Stimulated activated CD4-positive, alpha-beta T cell treated with anti-CD3 and anti-CD28 coated beads, Interleukin-1b, Interleukin-23, amount 100 ng/mL, for 24 hours (primary cell): ENCODE results near the gene PLCD1.
"Not testable (repeated sequence)": the region's sequence is repeated elsewhere in the genome, so short reads cannot be mapped to it uniquely, and the experiment has no call there.

Source experiments
- DNase-seq, 4 experiments: peaks; one replicate each; pipeline ENCODE4 v3.0.0-alpha.2; 2020; ENCODE audit warnings: low read depth in 4 of 4, low spot score in 1 of 4

Gene PLCD1

GRCh38 chr3:38038447-38038911 is 9.0 kb upstream of the PLCD1 start:
- DNase-seq = no peak

GRCh38 chr3:38036906-38037305 is 7.5 kb upstream of the PLCD1 start:
- no peak for DNase-seq

- DNase-seq = no peak
Measured at GRCh38 chr3:38036286-38036685, 6.8 kb upstream of the PLCD1 start.

DNA sequence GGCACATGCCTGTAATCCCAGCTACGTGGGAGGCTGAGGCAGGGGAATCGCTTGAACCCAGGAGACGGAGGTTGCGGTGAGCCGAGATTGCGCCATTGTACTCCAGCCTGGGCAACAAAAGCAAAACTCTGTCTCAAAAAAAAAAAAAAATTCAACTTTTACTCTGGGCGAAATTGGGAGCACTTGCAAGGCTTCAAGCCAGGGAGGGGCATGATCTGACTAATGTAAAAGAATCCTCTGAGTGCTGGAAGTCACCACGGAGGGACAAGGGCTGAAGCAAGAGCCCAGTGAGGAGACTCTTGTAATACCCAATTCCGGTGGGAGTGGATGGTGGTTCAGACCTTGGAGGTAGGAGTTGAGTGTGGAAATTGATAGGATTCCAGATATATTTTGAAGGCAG is 4.9 kb upstream of the PLCD1 start:
- not testable (repeated sequence) for DNase-seq

- DNase-seq = not testable (repeated sequence)
Measured at GRCh38 chr3:38033586-38033985, 4.1 kb upstream of the PLCD1 start.

DNA sequence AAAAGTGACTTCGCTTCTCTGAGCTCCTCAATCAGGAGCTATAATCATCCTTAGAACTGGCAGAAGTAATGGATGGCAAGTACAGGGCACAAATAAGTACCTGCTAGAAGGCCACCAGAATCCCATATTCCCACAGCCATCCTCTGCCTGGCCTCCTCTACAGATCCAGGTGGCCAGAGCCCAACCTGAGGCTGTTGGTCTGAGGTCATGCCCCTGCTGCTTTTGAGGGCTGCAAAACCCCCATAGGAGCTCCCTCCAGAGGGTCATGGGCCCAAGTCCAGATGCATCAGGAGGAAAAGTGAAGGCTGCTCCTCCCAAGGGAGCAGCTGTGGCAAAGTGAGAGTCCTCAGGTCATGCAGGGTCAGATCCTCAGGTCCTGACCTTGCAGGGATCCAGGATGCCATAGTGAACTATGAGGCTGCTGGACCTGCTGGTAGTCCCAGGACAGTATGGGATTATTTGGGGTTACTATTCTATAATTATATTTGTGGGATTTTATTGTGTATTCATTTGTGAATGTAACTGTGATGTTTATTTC is 3.0 kb upstream of the PLCD1 start:
- DNase-seq = no peak

DNA sequence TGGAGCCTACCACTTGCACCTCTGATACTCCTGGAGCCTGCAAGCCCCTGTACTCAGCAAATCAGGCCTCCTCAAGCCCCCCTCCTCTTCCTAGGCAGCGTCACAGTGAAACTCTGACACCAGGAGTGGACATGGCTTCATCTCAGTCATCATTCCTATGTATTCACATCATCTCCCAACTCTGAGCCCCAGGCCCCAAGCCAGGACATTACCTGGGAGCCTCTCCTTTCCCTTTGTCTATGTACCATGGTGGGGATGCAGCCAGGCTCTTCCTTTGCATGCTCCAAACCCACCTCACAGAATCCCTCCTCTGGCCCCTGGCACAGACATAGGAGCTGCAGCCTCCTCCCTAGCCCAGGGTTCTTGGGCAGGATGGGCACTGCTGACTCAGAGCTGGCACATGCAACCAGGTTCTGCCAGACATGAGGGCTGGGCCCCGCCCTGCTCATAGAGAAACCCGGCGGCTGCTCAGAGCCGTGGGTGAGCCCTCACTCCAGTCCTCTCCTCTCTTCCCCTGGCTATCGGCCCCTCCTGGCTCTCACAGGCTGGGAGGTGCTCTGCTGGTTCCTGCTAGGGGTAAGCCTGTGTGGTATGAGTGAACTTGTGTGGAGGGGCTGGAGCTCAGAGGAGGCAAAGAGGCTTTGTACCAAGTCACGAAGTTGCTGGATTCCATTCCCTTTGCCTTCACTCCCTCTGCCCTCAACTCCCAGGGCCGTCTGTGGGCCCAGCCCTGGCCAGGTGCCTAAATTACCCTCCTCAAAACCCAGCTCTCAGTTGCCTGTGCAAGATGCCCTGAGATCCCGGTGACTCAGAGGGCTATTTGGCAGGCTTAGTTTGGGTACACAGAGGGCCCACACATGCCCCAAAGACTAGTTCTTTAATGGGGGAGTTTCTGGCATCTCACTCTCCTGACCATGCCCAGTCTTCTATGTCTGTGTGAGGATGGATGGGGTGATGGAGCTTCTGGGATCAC is 1.9 kb upstream of the PLCD1 start:
- no peak for DNase-seq

GRCh38 chr3:38030126-38031021 is 932 bp upstream of the PLCD1 start:
- no peak for DNase-seq

DNA sequence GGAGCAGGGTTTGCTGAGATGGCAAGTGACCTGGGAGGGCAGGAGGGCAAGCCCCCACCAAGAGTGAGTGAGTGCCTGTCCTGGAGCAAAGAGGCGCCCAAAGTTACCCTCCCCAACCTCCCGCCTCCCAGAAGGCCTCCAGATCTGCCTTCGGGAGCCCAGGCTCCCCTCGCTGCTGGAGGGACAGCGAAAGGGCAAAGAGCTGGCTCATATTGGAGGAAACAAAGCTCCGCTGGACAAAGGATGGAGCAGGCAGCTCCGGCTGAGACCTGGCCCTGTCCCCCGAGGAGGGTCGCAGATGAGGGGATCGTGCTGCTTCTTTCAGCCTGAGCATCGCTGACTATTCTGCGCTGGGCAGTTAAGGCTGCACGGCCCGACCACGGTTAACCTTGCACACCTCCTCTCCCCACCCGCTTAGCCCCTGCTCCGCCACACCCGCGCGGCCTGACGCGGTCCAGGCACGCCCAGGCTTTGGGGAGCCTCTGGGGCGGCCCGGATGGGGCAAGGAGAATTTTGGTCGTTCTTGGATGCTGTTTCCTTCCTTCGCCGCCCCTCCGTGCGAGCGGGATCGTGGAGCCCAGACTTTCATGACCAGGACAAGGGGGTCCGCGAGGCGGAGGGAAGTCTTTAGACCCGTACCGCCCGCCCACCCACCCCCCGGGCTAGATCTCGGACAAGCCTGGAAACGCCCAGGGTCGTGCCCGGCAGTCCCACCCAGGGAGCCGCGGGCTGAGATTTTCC is 651 bp downstream of the PLCD1 start:
- no peak for DNase-seq

DNA sequence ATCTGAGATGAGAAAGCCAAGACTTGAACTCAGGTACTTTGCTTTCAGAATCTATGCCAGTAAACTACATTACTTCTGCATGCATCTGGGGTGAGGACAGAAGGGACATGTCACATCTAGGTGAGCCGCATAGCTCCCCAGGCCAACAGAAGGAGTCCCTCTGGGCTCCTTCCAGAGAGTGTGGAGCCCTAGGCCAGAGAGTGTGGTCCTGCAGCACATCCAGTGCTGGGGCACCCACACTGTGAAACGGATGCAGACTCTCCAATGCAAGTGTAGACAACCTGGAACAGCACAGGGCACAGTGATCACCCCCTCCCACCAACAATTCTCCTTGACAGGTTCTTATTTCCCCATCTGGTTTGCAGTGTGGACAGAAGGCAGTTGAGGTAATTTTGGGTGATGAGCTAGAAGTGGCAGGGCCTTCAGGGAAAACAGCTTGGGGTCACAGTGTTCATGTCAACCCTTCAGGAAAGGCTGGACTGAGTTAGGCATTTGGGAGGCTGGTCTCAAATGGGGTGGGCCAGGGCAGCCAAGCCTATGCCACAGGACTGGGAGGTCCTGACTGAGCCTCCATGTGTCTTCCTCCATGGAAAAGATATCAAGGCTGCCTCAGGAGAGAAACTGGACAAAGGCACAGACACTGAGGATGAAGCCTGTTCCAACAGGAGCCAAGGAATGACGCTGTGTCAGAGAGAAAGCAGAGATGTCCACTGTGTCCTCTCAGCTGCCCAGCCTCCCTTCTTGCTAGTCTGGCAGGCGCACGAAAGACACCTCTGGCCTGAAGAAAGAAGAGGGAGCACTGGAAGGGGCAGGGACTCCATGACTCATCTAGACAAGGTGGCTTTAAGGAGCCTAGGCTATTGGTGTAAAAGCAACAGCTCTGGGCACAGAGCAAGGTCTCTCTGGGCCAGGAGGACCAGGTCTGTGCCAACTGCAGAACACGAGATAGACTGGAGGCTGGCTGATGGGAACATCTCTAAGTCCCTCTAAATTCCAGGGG is 1.7 kb downstream of the PLCD1 start:
- no peak for DNase-seq

GRCh38 chr3:38026856-38027255 is 2.6 kb downstream of the PLCD1 start:
- DNase-seq = no peak

- DNase-seq = no peak
Measured at GRCh38 chr3:38022896-38023709, 6.3 kb downstream of the PLCD1 start.

GRCh38 chr3:38022301-38022700 is 7.1 kb downstream of the PLCD1 start:
- no peak for DNase-seq

DNA sequence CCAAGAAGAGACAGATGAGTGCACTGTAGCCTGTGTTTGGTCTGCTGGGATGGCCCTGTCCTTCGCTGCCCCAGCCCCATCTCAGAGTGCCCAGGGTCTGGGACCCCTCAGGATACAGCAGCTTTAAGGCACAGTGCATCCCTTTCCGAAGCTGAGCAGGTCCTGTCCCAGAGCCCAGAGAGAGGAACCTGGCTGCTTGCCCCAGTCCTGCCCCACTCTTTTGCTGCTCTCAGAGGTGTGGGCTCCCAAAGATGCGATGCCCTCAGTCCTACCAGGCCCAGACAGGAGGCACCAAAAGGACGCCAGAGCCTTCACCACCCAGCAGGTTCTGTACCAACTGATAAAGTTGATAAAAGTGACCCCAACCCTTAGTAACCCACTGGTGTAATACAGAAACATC is 8.2 kb downstream of the PLCD1 start:
- DNase-seq = no peak

DNA sequence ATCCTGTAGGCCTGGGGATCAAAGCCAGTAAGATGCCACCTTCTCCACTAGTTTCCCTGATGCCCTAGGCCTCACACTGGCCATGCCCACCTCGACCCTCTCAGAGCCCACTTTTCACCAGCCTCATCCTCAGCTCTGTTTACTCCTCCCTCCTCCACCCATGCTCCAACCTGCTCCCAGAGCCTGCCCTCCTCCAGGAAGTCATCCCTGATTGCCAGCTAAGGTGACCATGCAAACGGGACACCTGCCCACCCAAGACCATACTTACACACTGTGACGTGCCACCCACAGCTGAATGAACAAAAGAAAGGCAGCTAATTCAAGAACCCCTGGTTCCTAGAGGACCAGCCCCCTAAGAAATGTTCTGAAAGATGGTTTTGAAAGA is 9.1 kb downstream of the PLCD1 start:
- DNase-seq = no peak

- DNase-seq = no peak
Measured at GRCh38 chr3:38019658-38020341, 9.6 kb downstream of the PLCD1 start.

GRCh38 chr3:38018296-38019266 is 10.9 kb downstream of the PLCD1 start:
- no peak for DNase-seq
